GM21515 (cell line): ENCODE data around the gene CUX1.

Experiments used
- ATAC-seq: cut with Tn5 transposase; IDR thresholded peaks from one replicate; pipeline ENCODE4 v1.9.1; 2021; ENCODE audit not compliant: unreplicated experiment

The CUX1 gene

DNA sequence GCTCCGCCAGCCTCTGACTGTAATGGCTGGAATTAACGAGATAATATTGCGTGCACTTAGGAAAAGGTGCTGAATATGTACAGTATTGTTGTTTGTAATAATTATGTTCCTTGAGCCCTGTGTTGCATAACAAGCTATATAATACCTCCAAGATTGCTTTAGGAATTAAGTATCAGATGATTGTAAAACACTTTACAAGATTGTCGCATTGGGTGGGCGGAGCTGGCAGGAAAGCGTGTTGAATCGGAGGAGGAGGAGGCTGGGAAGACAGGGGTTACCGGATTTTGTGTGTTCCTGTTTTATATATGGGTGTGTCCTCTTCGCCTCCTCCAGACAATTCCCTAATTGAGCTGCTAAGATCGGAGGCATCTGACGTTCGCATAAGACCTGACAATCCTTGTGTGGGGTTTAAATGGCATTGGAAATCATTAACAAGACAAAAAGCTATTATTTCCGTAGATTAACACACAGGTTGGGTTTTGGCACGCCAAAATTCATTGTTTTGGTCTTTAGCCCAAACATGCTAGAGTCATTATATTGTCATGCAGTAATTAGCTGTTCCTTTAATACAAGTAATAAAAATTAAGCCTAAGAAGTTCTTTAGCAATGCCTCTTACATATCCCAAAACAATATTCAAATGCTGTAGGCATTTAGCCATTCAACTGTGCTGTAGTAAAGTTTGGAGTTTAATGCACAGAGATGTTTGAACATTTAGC lies 276.3 kb downstream of the CUX1 start:
- no peak for ATAC-seq

DNA sequence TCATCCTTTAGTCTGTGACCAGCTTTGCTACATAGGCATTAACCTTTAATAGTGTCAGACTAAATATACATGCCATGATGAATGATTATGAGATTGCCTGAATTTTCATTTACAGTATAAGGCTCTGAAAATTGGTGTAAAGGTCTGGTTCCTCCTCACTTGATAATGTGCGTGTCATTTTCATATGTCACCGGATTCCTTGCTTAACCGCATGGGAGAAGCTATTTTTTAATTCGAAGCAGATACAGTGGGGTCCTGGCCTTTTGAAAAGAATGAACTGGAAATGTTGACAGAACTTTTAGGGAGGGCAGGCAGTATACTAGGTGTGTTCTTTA lies 276.9 kb downstream of the CUX1 start:
- ATAC-seq, result no peak

DNA sequence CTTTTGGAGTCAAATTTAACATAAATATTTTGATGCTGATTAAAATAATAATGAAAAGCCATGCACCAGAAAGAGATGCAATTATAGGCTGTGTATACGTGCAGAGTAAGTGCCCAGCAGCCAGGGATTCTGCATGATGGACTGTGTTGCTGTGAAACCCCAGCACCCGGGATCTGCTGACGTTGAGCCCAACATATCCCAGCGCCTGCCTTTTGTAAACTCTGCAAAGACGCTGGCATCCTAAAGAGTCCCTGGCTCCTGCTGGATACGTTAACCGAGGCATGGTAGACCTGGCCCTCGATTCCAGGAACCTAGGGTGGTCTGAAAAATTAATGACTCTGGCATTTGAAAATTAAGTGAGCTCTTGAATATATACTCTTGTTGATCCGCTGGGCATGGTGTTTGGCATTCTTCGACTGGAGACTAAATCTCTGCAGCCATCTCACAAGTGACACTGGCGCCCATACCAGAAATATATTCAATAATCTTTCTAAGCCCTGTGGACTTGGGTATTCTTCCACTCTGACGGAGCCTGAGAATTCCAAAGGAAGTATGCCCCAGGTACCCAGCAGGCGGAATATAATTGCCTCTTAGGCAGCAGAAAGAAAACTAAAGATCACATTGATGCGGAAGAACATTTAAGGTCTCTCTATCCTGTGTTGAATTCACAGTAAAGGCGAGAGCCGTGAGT lies 278.0 kb downstream of the CUX1 start:
- no peak for ATAC-seq

DNA sequence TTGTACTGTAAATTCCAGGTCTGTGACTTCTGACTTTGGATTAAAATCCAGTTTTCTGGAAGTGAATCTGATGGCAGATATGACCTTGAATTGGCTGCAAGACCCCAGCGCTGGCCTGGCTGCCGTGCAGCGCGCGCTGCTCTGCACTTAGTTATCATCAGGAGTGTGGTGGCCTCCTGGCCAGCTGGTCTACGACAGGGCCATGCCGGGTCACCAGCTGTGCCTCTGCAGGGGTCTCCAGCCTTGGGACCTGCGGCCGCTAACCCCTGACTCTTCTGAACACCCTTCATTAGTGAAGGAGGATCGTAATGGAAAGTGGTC lies 278.5 kb downstream of the CUX1 start:
- no peak for ATAC-seq

DNA sequence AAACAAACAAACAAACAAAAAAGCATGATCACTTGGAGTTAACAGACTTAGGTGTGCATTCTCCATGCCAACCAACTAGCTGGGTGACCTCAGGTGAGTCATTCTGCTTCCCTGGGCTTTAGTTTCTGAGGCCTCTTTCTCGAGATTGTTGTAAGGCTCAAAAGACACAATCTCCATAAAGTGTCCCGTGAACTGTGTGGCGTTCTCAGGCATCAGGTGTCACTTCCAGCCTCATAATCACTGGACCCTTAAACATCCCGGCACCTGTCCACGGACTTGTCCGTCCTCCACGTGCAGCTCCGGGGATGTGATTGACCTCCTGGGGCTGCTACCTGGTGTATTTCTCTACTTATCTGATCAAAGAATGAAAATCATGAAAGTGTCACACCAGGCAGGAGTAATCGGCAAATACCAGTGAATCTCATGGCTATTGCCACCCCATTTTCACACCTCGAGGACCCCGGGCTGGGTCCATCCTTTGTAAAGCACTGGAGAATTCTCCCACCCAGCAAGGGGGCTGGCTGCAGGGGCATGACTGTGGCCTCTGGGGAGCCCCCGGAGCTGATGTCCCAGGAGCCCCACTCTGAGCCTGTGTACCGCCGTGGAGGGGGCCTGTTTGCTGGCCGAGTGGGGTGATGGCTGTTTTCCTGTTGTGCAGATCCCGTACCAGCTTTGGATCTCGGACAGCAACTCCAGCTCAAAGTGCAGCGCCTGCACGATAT lies 279.4 kb downstream of the CUX1 start:
- no peak for ATAC-seq

DNA sequence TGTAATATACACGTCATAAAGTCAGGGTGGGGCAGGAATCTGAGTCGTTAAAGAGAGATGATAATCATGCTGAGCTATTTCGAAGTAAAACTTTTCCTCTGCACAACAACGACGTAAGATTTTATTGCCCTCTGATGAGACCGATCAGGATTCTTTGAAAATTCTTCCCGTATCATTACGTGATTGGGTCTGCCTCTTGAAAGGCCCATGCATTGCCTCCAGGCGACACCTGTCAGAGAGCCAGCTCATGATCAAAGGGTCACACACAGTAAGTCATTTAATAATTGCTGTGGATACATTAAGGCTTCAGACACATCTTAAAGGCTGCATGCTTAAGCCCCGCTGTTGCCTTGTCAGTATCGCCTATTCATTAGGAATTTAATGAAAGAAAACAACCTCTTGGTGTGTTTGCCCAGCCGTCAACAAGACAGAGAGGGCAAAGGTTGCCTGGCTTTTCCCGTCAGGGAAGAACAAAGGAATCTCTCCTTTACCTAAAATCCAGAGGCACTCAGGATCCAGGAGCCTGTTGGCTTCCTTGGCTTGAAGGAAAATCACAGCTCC lies 280.3 kb downstream of the CUX1 start:
- ATAC-seq, result no peak

DNA sequence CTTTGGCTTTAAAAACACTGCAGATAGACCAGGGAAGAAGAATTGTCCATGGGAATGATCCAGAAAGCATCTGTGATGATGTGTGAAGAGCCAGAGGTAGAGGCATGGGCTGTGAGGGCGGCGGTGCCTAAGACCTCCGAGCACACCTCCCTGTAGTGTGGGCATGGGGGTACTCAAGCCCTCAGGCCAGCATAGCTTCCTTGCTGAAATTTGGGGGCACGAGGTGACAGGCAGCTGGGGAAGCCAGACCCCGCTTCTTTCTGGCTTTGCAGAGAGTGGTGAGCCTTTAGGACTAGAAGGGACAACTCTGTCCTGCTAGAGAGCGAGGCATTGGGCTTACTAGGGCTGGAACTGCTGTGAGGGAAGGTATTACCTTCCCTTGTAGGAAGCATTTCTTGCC lies 281.6 kb downstream of the CUX1 start:
- ATAC-seq, result no peak

DNA sequence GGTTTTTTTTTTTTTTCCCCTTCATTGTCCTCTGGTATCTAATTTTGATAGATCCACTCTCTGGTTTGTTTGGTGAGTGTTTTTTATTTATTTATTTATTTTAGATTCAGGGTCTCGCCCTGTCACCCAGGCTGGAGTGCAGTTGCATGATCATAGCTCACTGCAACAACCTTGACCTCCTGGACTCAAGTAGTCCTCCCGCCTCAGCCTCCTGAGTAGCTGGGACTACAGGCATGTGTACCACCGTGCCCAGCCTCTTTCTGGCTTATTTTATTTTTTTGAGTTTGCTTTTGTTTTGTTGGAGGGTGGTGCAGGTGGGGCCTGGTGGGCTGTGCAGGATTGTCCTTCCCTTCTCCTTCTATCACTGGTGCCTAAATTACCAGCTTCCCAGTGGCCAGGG lies 282.0 kb downstream of the CUX1 start:
- ATAC-seq, result no peak

DNA sequence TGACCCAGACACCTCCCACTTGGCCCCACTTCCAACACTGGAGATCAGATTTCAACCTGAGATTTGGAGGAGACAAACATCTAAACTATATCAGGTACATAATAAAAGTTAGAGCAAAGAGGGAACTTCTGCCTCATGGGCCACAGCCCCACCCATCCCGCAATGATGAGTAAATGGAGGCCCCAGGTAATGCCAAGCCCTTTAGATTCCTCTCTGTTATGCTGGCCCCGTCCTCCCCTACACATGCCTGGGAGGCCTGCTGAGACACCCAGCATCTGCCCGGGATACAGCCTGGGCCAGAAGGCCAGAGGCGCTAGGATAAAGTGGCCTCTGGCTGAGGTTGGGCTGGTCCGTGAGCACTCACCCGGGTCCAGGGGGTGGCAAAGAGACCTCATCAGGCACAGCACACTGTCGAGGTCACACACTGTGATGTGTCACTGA lies 283.7 kb downstream of the CUX1 start:
- no peak for ATAC-seq

DNA sequence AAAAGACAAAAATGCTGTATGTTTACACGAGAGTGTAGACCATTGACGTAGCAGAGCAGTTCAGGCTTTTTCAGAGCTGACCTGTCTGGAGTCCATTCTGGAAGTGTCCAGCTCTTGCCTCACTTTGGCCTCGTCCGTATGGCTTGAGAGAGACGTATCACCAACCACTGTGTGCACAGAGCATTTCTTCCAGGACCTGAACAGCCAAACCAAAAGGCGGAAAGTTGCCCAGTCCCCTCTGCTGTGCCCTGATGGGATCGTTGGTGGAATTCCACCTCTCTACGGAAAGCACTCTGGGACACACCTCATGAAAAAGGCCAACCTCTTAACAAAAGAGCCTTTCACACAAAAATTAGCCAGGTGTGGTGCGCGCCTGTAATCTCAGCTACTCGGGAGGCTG lies 284.5 kb downstream of the CUX1 start:
- no peak for ATAC-seq

DNA sequence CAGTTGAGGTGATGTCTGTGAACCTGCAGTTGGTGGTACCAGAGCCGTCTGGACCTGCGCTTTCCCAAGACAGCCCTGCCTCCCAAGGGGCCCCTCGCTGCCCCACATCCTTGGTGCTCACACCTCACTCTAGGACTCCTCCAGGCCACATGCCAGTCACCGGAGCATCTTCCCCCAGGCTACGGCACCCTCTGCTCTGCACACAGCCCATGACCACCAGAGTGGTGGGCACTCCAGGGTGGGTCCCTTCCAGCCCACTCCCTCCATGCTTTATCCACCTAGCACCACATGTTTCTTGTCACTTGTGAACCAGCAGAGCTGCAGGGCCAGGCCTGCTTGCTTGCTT lies 285.6 kb downstream of the CUX1 start:
- ATAC-seq, result no peak

DNA sequence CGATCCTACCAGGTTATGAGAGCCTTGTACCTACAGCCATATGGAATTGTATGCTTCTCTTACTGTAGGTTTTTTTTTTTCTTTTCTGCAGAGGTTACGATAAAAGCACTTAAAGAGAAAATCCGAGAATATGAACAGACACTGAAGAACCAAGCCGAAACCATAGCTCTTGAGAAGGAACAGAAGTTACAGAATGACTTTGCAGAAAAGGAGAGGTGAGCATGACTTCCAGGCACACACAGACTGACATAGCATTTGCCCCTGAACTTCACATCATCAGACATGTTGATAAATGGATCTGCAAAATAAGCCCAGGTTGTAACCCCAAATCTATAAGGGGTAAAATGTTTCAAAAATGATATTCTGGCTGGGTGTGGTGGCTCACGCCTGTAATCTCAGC lies 286.8 kb downstream of the CUX1 start:
- ATAC-seq, result no peak

DNA sequence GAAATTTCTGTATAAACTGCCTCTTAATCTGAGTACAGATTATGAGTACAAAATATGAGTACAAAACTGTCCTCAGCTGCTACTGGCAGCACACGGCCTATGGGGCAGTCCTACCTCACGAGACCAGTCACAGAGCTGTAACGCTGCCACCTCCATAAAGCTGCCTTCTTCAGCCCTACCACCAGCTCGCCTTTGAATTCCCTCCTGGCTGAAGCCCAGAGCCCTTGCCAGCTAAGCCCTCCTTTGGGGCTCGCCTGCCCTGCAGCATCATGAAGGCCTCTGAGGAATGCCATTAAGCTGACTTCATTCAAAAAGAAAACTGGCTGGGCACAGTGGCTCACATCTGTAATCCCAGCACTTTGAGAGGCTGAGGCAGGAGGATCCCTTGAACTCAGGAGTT lies 289.2 kb downstream of the CUX1 start:
- ATAC-seq, result no peak

DNA sequence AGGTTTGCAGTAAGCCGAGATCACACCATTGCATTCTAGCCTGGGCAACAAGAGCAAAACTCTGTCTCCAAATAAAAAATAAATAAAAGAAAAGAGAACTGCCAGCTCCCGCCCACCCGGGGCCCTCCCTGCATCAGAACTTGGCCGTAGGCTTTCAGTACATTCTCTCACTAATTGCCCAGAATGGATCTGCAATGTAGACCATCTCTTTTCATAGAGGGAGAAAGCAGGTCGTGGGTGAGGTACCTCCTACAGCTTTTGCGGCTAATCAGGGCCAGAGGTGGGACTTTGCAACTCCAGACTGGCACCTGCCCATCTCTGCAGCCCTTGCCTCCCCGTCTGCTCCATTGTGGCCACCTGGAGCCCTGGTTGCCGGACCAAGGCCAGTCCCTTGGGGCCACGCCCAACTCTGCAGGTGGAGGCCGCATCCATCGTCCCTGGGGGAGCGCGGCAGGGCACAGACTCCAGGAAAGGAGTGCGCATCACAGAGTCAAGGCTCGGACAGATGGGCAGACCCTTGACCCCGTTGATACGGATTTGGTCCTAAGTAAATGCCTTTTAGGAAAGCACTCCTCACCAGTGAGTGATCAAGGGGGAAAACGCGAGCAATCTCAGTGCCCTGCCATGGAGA lies 290.2 kb downstream of the CUX1 start:
- ATAC-seq, result no peak

DNA sequence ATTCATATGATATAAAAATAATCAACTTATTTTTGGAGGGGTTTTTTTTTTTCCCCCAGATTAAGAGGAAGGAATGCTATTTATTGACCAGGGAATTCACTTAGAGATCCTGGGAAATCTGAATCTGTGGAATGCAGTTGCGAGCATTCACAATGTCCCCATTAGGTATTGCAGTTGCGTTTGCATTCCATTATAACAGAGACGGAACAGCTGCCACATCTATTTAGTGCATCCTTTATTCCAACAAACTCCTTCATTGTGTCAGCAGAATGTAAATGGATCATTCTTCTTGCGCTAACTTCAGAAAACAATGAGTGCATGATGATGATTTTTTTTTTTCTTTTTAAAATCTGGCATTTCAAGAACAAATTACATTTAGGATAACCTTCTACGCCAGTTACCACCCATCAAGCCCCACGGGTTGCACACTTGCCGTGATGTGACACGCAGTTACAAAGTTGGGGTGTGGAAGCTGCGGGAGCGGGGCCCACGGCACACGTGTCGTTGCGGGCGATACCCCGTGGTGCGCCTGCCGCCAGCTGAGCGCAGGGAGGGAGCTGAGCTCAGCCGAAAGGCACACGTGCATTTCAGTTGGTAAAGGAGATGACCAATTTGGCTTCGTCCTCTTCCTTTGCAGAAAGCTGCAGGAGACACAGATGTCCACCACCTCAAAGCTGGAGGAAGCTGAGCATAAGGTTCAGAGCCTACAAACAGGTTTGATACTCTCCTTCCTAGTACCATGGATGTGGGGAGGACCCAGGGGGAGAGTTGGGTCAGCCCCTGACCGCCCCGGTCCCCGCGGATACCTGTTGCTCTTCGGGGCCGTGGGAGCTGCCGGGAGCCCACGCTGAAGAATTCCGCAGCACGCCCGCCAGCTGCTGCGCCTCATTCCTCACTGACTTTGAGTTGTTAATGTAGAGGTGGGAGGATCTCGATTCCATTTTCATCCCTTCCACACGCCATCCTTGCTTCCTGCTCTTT lies 293.9 kb downstream of the CUX1 start:
- ATAC-seq, result no peak

DNA sequence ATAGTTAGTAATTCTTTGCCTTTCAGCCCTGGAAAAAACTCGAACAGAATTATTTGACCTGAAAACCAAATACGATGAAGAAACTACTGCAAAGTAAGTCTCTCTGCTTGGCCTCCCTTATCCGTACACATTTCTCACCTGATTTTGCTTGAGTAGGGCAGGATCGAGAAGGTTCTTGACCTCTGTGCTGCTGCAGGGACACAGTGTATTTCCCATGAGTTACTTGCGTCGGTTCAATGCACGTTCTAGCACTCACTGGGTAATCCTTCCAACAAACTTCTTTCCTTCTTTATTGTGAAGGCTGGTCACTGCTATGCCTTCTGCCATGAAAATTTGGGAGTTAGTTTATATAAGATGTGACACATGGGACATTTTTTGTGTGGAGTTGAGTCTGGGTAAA lies 297.8 kb downstream of the CUX1 start:
- no peak for ATAC-seq

DNA sequence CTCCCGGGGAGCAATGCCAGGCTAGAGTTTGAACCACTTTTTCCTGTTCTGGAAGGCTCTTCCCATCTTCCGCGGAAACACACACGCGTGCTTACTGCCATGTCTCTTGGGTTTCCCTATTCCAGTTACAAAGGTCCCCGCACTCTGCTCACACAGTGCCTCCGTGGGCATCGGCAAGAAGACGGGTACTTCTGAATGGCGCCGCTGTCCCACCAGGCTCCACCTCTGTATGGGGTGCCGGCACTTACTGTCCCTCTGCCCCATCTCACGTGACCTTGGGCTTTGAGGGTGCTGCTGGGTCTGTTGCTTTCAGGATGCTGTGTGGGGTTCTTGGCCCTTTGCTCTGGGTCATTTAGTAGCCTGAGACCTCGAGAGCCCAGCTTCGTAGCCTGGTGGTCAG lies 298.5 kb downstream of the CUX1 start:
- no peak for ATAC-seq

DNA sequence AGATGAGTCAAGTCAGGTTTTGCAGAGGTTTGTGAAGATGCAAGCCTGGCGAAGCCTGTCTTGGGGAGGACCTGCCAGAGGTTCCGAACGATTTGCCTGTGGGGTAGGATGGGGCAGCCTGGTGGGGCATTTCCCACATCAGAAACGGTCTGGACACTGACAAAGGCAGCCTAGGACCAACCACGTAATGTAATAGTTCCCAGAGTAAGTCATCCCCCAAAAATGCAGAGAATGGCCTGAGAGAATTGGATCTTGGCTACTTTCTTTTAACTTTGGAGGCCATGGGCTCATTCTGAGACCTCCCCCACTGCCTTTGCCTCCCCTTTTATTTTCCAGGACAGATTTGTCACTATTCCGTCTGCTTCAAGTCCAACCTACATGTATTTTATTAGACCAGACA lies 300.3 kb downstream of the CUX1 start:
- no peak for ATAC-seq

DNA sequence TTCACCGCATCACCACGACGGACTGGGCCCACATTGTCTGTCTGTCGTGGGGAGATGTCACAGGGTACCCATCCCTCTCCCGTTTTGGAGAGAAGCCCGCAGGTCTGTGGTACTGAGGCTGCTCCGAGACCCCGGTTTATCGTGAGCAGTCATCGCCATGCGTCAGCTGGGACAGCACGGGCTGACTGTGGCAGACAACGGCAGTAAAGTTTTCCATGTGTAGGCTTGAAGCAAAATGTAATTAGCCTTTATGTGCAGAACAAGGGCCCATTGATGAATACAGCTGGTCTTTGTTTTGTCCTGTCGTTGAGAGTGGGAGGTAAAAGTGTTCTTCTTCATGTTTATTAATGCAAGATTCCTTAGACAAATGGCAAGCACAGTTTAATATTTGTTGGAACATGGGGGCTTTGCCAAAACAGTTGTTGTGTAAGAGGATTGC lies 301.8 kb downstream of the CUX1 start:
- no peak for ATAC-seq

DNA sequence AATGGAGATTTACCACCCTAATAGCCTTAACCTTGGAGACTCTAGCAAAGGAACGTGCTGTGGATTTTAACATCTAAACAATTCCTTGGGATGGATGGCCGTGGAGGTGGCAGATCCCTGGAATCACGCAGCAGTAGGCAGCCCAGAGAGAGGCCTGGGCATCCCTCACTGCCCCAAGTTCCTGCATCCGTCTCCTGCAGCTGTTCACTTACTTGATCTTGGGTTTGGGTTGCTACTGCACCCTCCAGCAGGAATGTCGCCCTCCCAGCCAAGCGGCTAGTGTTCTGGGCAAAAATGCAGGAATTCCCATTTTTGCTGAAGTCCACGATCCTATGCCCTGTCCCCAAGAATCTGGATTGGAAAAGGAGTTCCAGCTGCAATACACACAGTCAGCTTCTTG lies 302.5 kb downstream of the CUX1 start:
- ATAC-seq, result no peak
